Cardiac muscle cell (in vitro differentiated cells and primary cell): ENCODE results near the gene PITPNC1. TPM values are rescaled to one million over a fixed set of nuclear protein-coding genes. Genes with fewer than 3 reads are reported as not detected.
"Not testable (repeated sequence)": the region's sequence is repeated elsewhere in the genome, so short reads cannot be mapped to it uniquely, and the experiment has no call there.

ENCODE experiments used
- DNase-seq, 2 donors: peaks; one replicate each; pipeline versions ENCODE4 v3.0.0 to v3.0.0-alpha.2; 2010 to 2017; ENCODE audit warnings: low read depth in 1 of 2, low spot score in 1 of 2
- H3K27ac ChIP-seq: fragments of 200-600 bp; sonication (generic); 2 replicates; pipeline ENCODE4 v1.5.1; 2016
- H3K27me3 ChIP-seq: fragments of 200-600 bp; sonication (generic); 2 replicates; pipeline ENCODE4 v1.6.0; 2016; ENCODE audit warnings: control low read depth
- H3K36me3 ChIP-seq: fragments of 200-600 bp; sonication (generic); 2 replicates; pipeline ENCODE4 v1.5.1; 2016; ENCODE audit warnings: control low read depth
- H3K4me1 ChIP-seq: fragments of 200-600 bp; sonication (generic); 2 replicates; pipeline ENCODE4 v1.8.1; 2017; ENCODE audit warnings: low read depth, mild to moderate bottlenecking, mixed run types
- H3K4me3 ChIP-seq: fragments of 200-600 bp; sonication (generic); 2 replicates; pipeline ENCODE4 v1.5.1; 2016; ENCODE audit warnings: mild to moderate bottlenecking
- H3K9me3 ChIP-seq: fragments of 200-600 bp; sonication (generic); 2 replicates; pipeline ENCODE4 v1.5.1; 2017; ENCODE audit warnings: low read depth, mild to moderate bottlenecking, control low read depth
- CTCF ChIP-seq: IDR thresholded peaks from 2 replicates; pipeline ENCODE4 v1.5.1; 2012; ENCODE audit warnings: low read depth, mild to moderate bottlenecking, low read length
- polyA plus RNA-seq: library from polyadenylated mRNA; unstranded; fragments of >200 nt; fragmentation: Nextera tagmentation; extraction: Ambion mirVana; gene quantifications from 2 replicates; pipeline ENCODE4 v1.2.1, GENCODE V29; 2016
- total RNA-seq: library from RNA; depleted of rRNA; stranded (reverse); fragments of >200 nt; gene quantifications from 2 replicates; pipeline ENCODE4 v1.2.3, GENCODE V29; 2016

The PITPNC1 gene
- total and polyA plus RNA-seq, 2 experiments from 2014 or later = 4.8 to 5.7 TPM

GRCh38 chr17:67576471-67577115 is 199.5 kb downstream of the PITPNC1 start:
- TF ChIP-seq CTCF = no peak
- H3K9me3 ChIP-seq = no peaks in the 10 kb centered on the region
- no peak for DNase-seq

GRCh38 chr17:67577429-67578141 is 200.5 kb downstream of the PITPNC1 start:
- no peak overlapping the region for H3K27ac ChIP-seq
- no peaks in the 10 kb centered on the region for H3K9me3 ChIP-seq
- H3K4me1 ChIP-seq = no peaks in the 10 kb centered on the region
- H3K4me3 ChIP-seq = no peak overlapping the region
- no peaks in the 10 kb centered on the region for H3K36me3 ChIP-seq
- H3K27me3 ChIP-seq = no peaks in the 10 kb centered on the region
- no peak for DNase-seq
- no peak for TF ChIP-seq CTCF

More at GRCh38 chr17:67576471-67577115, 199.5 kb downstream of the PITPNC1 start:
- Histone ChIP-seq H3K27ac (no peak overlapping the region), H3K36me3 (no peaks in the 10 kb centered on the region), H3K27me3 (no peaks in the 10 kb centered on the region), H3K4me3 (no peak overlapping the region), H3K4me1 (no peaks in the 10 kb centered on the region)

GRCh38 chr17:67578142-67578457 is 201.0 kb downstream of the PITPNC1 start:
- DNase-seq = no peak

GRCh38 chr17:67578679-67579405 is 201.8 kb downstream of the PITPNC1 start:
- H3K27me3 ChIP-seq, DNase-seq, H3K27ac ChIP-seq, H3K4me3 ChIP-seq, H3K36me3 ChIP-seq, H3K4me1 ChIP-seq, H3K9me3 ChIP-seq: not testable (repeated sequence)

More at GRCh38 chr17:67578142-67578457, 201.0 kb downstream of the PITPNC1 start:
- H3K36me3 ChIP-seq = no peaks in the 10 kb centered on the region
- no peak overlapping the region for H3K4me3 ChIP-seq
- H3K4me1 ChIP-seq = no peaks in the 10 kb centered on the region
- no peaks in the 10 kb centered on the region for H3K27me3 ChIP-seq
- TF ChIP-seq CTCF = no peak
- H3K9me3 ChIP-seq = no peaks in the 10 kb centered on the region
- no peak overlapping the region for H3K27ac ChIP-seq

GRCh38 chr17:67582673-67583081 is 205.6 kb downstream of the PITPNC1 start:
- Histone ChIP-seq H3K27me3 (no peaks in the 10 kb centered on the region), H3K36me3 (no peaks in the 10 kb centered on the region), H3K9me3 (no peaks in the 10 kb centered on the region), H3K27ac (no peak overlapping the region), H3K4me3 (no peak overlapping the region), H3K4me1 (no peaks in the 10 kb centered on the region)
- no peak for DNase-seq
- TF ChIP-seq CTCF = no peak
